HG03159 (cell line): Measurements from ENCODE around the gene LIME1.
"Not testable (repeated sequence)": the region's sequence is repeated elsewhere in the genome, so short reads cannot be mapped to it uniquely, and the experiment has no call there.

Experiments used
- ATAC-seq: cut with Tn5 transposase; IDR thresholded peaks from one replicate; pipeline ENCODE4 v1.9.1; 2021; ENCODE audit warnings: mild to moderate bottlenecking, moderate library complexity; ENCODE audit not compliant: unreplicated experiment

LIME1 gene

DNA sequence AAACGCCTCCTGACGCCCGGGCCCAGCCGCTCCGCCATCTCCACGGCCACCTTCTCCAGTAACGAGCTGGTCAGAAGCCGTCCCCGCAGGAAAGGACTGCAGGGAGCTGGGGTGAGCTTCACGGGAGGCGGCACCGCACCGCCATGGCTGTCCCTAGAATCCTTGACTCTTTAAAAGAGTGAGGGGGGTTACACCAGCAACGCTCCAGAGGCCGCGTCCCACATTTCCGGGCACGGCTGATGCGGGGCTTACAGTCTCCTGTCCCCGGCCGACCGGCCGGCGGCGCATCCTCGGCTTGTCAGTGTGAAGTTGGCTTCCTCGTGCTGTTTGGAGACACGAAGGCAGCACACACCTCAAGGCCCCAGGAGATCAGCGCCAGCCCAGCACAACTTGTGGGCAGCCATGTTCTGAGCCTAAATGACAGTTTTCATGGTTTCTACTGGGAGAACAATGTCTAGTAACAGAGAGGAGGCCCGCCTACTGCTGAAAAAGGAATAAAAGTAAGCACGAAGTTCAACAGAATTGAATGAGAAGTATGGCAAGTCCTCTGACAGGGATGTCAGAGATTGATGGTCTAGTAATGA lies 33.5 kb downstream of the LIME1 start:
- no peak for ATAC-seq

- ATAC-seq = no peak
Observed at GRCh38 chr20:63771046-63771707, 34.7 kb downstream of the LIME1 start.

GRCh38 chr20:63772781-63773518 lies 36.5 kb downstream of the LIME1 start:
- ATAC-seq = no peak

DNA sequence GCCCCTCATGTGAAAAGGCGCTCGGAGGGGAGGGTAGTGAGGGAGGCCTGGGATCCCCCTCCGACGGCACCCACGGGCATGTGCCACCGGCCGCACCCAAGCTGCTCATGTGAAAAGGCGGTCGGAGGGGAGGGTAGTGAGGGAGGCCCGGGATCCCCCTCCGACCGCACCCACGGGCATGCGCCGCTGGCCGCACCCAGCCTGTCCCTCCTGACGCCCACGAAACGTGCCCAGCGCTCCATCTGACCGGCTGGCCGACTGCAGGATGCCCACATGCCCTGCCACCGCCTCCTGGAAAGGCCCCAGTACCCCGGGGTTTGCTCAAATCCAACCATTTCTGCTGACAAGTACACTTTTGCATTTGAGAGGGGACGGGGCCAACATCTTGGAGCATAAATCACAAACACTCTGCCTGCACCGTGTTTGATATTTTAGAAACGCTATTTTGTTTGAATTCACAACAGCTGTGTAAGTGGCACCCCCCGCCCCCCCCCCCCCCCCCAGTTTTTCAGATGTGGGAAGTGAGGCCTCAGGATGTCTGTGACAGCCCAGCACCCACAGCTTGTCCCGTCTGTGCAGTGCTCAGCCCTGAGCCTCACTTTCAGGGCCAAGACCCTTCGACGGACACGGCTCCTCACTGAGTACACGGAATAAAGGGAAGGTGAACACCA lies 37.2 kb downstream of the LIME1 start:
- no peak for ATAC-seq

- ATAC-seq = no peak
Observed at GRCh38 chr20:63774306-63774705, 37.8 kb downstream of the LIME1 start.

DNA sequence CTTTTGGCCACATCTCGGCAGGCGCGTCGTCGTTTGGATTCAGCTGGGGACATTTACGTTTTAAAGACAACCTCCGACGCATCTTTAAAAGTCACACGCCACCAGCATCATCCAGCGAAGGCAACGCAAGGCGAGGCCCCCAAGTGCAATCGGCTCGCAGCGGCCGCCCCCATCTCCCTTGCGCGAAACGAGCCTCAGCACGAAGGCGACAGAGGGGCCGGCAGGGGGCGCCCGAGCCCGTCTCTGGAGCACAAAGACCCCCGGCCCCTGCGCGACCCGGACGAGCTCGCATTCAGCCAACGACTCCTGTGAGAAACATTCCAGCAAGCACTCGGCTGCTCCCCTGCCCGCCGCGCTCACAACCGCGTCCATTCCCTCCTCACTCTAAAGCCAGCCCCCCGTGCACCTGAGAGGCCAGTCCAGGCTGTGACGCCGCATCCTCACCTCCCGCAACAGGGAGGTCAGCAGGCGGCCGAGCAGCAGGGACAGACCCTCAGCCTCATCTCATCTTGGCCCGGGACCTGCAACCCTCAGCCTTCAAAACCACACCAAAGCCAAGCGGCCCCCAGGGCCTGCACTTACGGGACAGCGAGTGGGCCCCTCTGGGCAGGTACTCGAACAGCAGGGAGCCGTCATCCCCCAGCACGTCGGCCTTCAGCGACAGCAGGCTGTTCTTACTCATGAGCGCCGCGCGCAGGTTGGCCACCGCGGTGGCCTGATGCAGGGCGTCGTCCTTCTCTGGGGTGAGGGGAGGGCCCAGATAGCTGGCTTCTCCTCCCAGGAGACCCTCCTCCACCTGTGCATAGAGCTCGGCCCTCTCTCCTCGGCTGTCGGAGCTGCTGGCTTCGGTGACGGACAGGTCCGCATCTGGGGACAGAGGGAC lies 38.9 kb downstream of the LIME1 start:
- ATAC-seq = no peak

DNA sequence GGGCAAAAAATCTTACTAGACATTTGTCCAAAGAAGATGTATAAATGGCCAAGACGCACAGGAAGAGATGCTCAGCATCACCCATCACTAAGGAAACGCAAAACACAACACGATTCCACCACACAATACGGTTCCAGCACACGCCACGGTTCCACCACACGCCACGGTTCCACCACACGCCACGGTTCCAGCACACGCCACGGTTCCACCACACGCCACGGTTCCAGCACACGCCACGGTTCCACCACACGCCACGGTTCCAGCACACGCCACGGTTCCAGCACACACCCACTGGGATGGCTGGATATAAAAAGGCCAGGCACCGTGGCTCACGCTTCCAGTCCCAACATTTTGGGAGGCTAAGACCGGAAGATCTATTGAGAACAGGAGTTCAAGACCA lies 40.4 kb downstream of the LIME1 start:
- ATAC-seq = not testable (repeated sequence)

DNA sequence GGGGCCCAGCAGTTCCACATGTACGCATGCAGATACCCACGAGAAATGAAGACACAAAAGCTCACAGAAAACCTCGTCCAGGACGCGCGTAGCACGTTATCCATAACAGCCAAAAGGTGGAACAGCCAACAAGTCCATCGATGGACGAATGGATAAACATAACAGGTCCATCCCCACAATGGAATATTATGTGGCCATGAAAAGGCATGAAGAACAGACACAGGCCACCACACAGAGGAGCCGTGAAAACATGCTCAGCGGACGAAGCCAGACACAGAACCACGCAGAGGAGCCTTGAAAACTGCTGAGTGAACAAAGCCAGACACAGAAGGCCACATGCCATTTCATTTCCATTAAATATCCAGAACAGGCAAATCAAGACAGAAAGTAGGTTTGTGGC lies 41.1 kb downstream of the LIME1 start:
- no peak for ATAC-seq

DNA sequence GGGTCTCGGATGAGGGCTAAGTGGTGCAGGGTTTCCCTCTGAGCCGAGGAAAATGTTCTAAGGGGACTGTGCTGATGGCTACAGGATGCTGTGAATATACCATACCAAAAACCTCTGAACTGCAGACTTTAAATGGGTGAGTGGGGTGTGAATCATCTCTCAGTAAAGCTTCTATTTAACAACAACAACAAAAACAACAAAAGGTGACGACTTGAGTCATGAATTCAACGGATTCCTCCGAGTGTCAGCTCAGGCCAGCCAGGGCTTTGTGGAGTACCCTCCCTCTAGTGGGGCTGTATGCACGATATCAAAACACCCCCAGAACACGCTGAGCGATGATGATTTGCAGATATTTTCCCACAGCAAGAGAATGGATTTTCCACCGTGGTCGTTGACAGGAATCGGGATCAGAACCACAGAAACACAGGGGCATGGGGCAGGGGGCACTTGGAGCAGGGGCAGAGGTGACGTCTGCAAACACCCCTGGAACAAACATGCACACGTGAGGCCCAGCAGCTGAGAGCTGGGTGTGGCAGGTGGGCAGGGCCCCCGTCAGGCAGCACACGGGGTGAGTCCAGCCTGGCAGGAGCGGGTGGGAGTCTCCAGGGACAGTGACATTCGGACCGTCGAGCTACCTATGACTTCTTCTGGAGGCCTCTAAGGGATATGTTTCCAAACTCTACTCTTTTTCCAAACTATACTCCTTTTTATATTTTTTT lies 41.7 kb downstream of the LIME1 start:
- ATAC-seq = no peak

GRCh38 chr20:63778857-63779256 lies 42.4 kb downstream of the LIME1 start:
- no peak for ATAC-seq

DNA sequence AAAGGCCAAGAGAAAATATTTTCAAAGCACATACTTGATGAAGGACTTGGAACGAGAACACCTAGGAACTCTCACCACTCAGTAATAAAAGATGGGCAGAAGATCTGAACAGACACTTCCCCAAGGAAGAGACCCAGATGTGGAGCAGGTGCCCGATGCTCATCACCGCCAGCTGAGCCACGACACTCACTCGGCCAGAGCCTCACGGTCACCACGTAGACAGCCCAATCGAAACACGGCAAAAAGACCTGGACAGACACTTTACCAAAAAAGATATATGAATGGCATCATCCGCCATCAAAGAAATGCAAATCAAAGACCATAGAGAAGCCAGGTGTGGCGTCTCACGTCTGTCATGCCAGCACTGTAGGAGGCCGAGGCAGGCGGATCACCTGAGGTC lies 44.7 kb downstream of the LIME1 start:
- ATAC-seq = no peak

DNA sequence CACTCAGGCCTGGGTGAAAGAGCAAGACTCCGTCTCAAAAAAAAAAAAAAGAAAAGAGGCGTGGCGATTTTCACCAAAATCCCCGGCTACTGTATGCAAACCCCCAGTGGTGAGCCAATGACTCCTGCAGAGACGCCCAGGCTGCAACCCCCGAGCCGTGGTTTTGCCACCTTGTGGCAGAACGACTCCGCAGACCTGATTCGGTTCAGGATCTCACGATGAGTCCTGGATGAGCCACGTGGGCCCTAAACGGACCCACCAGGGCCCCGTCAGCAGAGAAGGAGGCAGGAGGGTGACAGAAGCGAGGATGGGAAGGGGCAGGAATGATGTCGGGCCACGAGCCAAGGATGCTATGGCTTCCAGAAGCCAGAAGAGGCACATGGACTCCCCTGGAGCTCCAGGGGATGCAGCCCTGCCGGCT lies 45.6 kb downstream of the LIME1 start:
- ATAC-seq = no peak

DNA sequence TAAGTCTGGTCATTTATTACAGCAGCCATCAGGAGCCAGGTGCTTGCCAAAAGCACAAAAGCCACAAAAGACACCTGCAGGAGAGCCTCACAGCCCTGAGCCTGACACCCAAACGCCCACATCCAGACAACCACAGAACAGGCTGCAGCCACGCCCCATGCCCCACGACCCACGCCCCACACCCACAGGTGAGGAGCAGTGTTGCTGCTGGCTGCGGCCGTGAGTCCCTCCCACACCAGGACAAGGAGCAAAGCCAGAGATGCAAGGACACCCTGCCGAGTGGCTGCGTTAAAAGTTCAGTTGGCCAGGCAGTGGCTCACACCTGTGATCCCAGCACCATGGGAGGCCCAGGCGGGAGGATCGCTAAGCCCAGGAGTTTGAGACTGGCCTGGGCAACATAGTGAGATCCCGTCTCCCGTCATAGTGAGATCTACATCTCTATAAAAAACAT lies 46.1 kb downstream of the LIME1 start:
- no peak for ATAC-seq

- no peak for ATAC-seq
Observed at GRCh38 chr20:63783970-63784369, 47.5 kb downstream of the LIME1 start.

DNA sequence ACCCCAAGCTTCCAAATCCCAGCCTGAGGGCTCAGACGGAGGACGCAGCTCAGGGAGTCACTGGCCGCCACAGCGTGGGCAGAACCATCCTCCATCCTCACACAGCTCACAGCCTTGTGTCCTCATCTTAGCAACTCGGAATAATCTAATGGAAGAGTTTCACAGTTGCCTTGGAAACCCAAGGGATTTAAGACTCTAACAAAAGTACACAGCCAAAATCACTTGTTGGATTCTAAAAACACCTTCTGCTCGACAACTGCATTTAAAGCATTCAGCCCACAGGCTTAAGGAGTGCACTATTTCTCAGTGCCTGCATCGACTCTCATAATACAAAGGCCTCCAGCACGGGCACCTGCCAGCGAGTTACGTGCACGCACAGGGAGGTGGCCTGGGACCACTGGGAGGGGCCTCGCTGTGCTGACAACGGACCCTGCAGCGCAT lies 49.2 kb downstream of the LIME1 start:
- no peak for ATAC-seq

- ATAC-seq = no peak
Observed at GRCh38 chr20:63787302-63787701, 50.8 kb downstream of the LIME1 start.

DNA sequence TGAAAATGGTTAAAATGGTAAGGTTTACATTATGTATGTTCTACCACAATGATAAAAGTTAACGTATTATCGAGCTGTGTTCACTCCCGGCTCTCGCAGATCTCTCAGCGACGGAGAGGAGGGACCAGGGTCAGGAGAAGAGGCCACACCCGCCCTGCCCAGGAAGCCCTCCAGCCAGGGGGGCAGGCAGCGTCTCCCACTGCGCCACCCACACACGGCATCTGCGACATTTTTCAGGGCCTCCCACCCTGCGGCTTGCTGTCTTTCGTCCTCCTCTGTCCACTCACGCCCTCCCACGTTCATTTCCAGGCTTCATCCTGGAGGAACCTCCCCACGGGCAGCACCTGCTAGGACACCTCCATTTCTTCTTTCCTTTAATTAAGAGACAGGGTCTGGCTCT lies 51.3 kb downstream of the LIME1 start:
- no peak for ATAC-seq
